Stomach smooth muscle (tissue), 2 donors: ENCODE measurements around the gene ADIG.

Experiments
- H3K27ac ChIP-seq: one replicate; pipeline ENCODE4 v1.7.0; 2013; ENCODE audit warnings: mild to moderate bottlenecking, low read length, inconsistent platforms
- H3K27me3 ChIP-seq, 2 donors: one replicate each; pipeline ENCODE4 v1.7.0; 2013; ENCODE audit warnings: low read length in 2 of 2; ENCODE audit not compliant: insufficient read depth in 2 of 2, control insufficient read depth in 1 of 2
- H3K36me3 ChIP-seq, 2 donors: one replicate each; pipeline ENCODE4 v1.7.0; 2013; ENCODE audit warnings: low read length in 2 of 2; ENCODE audit not compliant: control insufficient read depth in 2 of 2, insufficient read depth in 2 of 2
- H3K4me1 ChIP-seq: one replicate; pipeline ENCODE4 v1.7.0; 2013; ENCODE audit warnings: low read length; ENCODE audit not compliant: control insufficient read depth, insufficient read depth
- H3K4me3 ChIP-seq, 2 donors: one replicate each; pipeline ENCODE4 v1.7.0; 2013; ENCODE audit warnings: low read length in 2 of 2
- H3K9ac ChIP-seq, 2 donors: one replicate each; pipeline ENCODE4 v1.7.0; 2013; ENCODE audit warnings: low read length in 2 of 2, mild to moderate bottlenecking in 1 of 2
- H3K9me3 ChIP-seq, 2 donors: one replicate each; pipeline ENCODE4 v1.7.0; 2013; ENCODE audit warnings: low read length in 2 of 2; ENCODE audit not compliant: control insufficient read depth in 2 of 2
- donor health status: healthy.
- donor health status: Pancreatic carcinoma.

Gene ADIG

GRCh38 chr20:38617011-38617829 lies 36.2 kb downstream of the ADIG start:
- H3K36me3 ChIP-seq: no peaks in the 10 kb centered on the region
- H3K27me3 ChIP-seq: peaks cover 11 to 20% of the 10 kb centered on the region in 2 donors
- H3K4me1 ChIP-seq: no peaks in the 10 kb centered on the region
- no peak overlapping the region for H3K9ac ChIP-seq
- no peak overlapping the region for H3K27ac ChIP-seq
- no peak overlapping the region for H3K4me3 ChIP-seq
- H3K9me3 ChIP-seq: no peaks in the 10 kb centered on the region

GRCh38 chr20:38617830-38618196 lies 36.8 kb downstream of the ADIG start:
- H3K27me3 ChIP-seq: peaks cover 11 to 21% of the 10 kb centered on the region in 2 donors
- H3K4me1 ChIP-seq: no peaks in the 10 kb centered on the region

GRCh38 chr20:38620441-38620840 lies 39.4 kb downstream of the ADIG start:
- H3K27me3 ChIP-seq: peaks cover 11 to 21% of the 10 kb centered on the region in 2 donors
- H3K27ac ChIP-seq: no peak overlapping the region

More at GRCh38 chr20:38617830-38618196, 36.8 kb downstream of the ADIG start:
- no peaks in the 10 kb centered on the region for H3K36me3 ChIP-seq
- no peak overlapping the region for H3K4me3 ChIP-seq
- H3K27ac ChIP-seq: no peak overlapping the region
- no peak overlapping the region for H3K9ac ChIP-seq
- no peaks in the 10 kb centered on the region for H3K9me3 ChIP-seq

GRCh38 chr20:38623061-38623460 lies 42.1 kb downstream of the ADIG start:
- Histone ChIP-seq H3K27ac (no peak overlapping the region), H3K4me3 (no peak overlapping the region), H3K27me3 (peaks cover 2 to 10% of the 10 kb centered on the region in 2 donors), H3K4me1 (no peaks in the 10 kb centered on the region), H3K9ac (no peak overlapping the region), H3K36me3 (no peaks in the 10 kb centered on the region), H3K9me3 (peaks cover 3 to 5% of the 10 kb centered on the region in 2 donors)

More at GRCh38 chr20:38620441-38620840, 39.4 kb downstream of the ADIG start:
- H3K9ac ChIP-seq: no peak overlapping the region
- peaks cover 3 to 5% of the 10 kb centered on the region in 2 donors for H3K9me3 ChIP-seq
- H3K4me1 ChIP-seq: no peaks in the 10 kb centered on the region
- no peak overlapping the region for H3K4me3 ChIP-seq
- H3K36me3 ChIP-seq: no peaks in the 10 kb centered on the region

GRCh38 chr20:38624084-38624483 lies 43.1 kb downstream of the ADIG start:
- Histone ChIP-seq H3K9me3 (peaks cover 3 to 5% of the 10 kb centered on the region in 2 donors), H3K4me1 (no peaks in the 10 kb centered on the region), H3K4me3 (no peak overlapping the region), H3K9ac (no peak overlapping the region), H3K36me3 (no peaks in the 10 kb centered on the region), H3K27me3 (peaks cover 0 to 7% of the 10 kb centered on the region in 2 donors), H3K27ac (no peak overlapping the region)

GRCh38 chr20:38625896-38626295 lies 44.9 kb downstream of the ADIG start:
- no peak overlapping the region for H3K9ac ChIP-seq
- no peaks in the 10 kb centered on the region for H3K4me1 ChIP-seq
- H3K4me3 ChIP-seq: no peak overlapping the region
- peaks cover 0 to 5% of the 10 kb centered on the region in 2 donors for H3K27me3 ChIP-seq
- peaks cover 3 to 5% of the 10 kb centered on the region in 2 donors for H3K9me3 ChIP-seq
- H3K36me3 ChIP-seq: no peaks in the 10 kb centered on the region
- no peak overlapping the region for H3K27ac ChIP-seq

- Histone ChIP-seq H3K36me3 (no peaks in the 10 kb centered on the region), H3K4me1 (no peaks in the 10 kb centered on the region), H3K27ac (no peak overlapping the region), H3K9me3 (peaks cover 3 to 5% of the 10 kb centered on the region in 2 donors), H3K27me3 (peaks cover 0 to 5% of the 10 kb centered on the region in 2 donors), H3K9ac (no peak overlapping the region), H3K4me3 (no peak overlapping the region)
Measured at GRCh38 chr20:38626921-38627659, 46.1 kb downstream of the ADIG start.

GRCh38 chr20:38628580-38629470 lies 47.8 kb downstream of the ADIG start:
- Histone ChIP-seq H3K4me3 (no peak overlapping the region), H3K9ac (no peak overlapping the region), H3K27ac (no peak overlapping the region)

GRCh38 chr20:38629979-38630378 lies 49.0 kb downstream of the ADIG start:
- H3K9ac ChIP-seq: no peak overlapping the region

More at GRCh38 chr20:38628580-38629470, 47.8 kb downstream of the ADIG start:
- Histone ChIP-seq H3K27me3 (peaks cover 2 to 7% of the 10 kb centered on the region in 2 donors), H3K4me1 (no peaks in the 10 kb centered on the region), H3K36me3 (no peaks in the 10 kb centered on the region), H3K9me3 (peaks cover 3 to 5% of the 10 kb centered on the region in 2 donors)

GRCh38 chr20:38630727-38631126 lies 49.7 kb downstream of the ADIG start:
- Histone ChIP-seq H3K4me1 (no peaks in the 10 kb centered on the region), H3K27ac (no peak overlapping the region), H3K27me3 (peaks cover 7 to 13% of the 10 kb centered on the region in 2 donors), H3K36me3 (no peaks in the 10 kb centered on the region), H3K9ac (no peak overlapping the region), H3K9me3 (no peaks in the 10 kb centered on the region), H3K4me3 (no peak overlapping the region)

More at GRCh38 chr20:38629979-38630378, 49.0 kb downstream of the ADIG start:
- Histone ChIP-seq H3K4me1 (no peaks in the 10 kb centered on the region), H3K27me3 (peaks cover 7 to 13% of the 10 kb centered on the region in 2 donors), H3K36me3 (no peaks in the 10 kb centered on the region), H3K27ac (no peak overlapping the region), H3K9me3 (no peaks in the 10 kb centered on the region), H3K4me3 (no peak overlapping the region)
